ENCODE results near the gene INO80B.
"Not testable (repeated sequence)": the region's sequence is repeated elsewhere in the genome, so short reads cannot be mapped to it uniquely, and the experiment has no call there.

INO80B gene

DNA sequence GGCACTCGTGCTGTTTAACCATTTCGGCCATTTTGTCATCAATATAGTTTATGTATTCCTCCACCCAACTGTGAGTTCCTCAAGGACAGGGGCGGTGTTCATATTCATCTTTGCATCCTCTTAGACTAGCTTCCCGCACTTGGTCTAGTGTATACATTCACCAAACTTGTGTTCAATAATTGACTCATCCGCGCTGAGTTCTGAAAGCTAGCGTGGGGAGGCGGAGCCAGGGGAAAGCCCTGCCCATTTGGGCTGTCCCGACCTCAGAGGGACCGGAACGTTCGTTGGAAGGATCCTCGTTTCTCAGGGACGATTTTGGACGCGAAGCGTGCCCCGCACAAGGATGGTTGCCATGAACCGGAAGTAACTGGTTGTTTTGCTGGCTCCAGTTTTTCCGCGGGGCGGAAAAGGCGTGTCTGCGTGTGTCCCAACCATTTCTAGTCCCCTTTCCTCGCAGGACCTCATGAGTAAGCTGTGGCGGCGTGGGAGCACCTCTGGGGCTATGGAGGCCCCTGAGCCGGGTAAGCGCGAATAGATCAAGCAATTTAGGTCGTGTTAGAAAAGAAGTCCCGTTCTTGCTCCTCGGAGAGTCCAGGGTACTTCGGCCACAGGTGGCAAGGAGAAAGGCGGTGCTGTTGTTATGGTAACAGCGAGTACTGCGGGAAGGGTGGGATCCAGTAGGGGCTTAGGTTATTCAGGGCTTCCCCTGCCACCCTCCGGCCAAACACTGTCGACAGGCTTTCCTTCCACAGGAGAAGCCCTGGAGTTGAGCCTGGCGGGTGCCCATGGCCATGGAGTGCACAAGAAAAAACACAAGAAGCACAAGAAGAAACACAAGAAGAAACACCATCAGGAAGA, at the start of gene INO80B:
Gene INO80B, plus strand, starts transcription at position 434 of the 858 bp plus-strand sequence. Its CDS starts 30 bp downstream, at position 464.
- peak; percentile 95 to 96 for DNase-seq (ENCODE audit: low read depth in 2 of 2)

DNA sequence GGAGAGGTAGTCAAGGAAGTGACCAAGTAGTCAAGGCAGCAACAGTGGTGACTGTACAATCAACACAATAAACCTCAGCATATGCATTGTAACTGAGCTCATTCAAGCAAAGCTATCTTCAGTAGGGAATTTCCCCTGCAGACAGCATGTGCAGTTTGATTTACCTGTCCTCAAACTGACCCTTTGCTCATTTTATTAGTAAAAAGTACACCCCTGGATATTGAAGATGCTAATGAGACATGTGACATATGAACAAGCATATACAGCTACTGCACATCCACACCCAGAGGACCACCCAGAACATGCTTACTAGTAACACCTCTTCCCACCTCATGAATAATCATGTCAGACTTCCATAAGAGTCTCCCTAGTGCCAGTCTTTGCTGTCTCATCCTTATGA, 48.9 kb upstream of the INO80B start:
- DNase-seq (ENCODE audit: low read depth in 2 of 2): no peak

DNA sequence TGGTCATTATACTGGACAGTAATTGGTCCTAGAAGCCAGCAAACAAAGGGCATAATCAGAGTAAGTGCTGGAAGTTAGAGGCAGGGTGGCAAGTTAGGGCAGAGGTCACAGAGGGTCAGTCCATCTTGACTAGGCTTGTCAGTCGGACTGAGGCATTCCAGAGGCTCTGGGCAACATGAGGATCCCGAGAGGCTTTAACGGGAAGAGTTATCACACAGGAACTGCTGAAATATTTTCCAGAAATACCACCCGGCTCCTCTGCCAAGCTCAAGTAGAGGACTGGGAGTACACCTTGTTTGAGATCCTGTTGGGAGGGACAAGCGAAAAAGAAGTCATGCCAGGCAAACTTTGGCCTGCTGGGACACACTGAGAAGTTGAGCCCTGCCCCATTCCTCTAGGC, 47.2 kb upstream of the INO80B start:
- DNase-seq (ENCODE audit: low read depth in 2 of 2): no peak

DNA sequence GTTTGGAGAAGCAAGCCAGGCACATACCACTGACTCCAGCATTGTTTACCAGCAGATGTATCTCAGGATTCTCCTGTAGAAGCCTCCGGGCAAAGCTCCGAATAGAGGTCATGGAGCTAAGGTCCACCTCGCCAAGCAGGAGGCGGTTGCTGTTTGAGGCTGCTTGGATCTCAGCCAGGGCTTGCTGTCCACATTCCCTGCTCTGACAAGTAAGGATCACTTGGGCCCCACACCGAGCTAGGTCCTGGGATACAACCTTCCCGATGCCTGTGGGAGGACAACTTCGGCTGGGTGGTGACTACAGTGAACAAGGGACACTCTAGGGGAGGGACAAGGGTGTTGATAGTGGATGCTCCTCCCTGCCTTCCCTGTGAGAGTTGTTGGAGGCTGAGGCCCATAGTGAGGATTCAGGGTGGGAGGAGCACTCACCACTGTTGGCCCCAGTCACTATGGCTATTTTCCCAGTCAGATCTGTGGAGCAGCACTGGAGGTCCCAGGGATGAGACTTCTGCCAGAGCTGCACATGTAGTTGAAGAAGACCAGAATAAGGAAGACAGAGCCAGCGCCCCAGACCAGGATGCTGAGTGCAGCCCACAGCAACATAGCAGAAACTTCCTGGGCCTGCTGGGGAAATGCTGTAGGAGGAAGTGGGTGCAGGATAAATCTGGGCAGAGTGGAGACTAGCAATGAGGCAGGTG, 41.7 kb upstream of the INO80B start:
- no peak for DNase-seq (ENCODE audit: low read depth in 2 of 2)

DNA sequence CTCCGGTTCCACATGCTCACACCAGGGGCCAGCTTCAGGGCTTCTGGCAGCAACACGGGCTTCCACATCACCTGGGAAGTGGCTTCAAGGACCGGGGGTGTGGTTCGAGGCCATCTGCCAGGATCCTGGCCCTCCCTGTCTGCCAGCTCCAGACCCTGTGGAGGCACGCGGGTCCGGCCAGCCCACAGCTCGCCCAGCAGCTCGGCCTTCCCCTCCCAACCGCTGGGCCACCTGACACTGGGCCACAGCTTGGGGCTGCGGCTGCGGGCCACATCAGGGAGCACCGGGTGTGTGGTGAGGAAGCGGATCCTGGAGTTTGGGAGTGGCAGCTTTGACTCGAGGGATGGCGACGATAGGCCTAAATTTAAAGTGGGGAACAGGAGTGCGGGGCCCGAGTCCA, 40.4 kb upstream of the INO80B start:
- no peak for DNase-seq (ENCODE audit: low read depth in 2 of 2)

DNA sequence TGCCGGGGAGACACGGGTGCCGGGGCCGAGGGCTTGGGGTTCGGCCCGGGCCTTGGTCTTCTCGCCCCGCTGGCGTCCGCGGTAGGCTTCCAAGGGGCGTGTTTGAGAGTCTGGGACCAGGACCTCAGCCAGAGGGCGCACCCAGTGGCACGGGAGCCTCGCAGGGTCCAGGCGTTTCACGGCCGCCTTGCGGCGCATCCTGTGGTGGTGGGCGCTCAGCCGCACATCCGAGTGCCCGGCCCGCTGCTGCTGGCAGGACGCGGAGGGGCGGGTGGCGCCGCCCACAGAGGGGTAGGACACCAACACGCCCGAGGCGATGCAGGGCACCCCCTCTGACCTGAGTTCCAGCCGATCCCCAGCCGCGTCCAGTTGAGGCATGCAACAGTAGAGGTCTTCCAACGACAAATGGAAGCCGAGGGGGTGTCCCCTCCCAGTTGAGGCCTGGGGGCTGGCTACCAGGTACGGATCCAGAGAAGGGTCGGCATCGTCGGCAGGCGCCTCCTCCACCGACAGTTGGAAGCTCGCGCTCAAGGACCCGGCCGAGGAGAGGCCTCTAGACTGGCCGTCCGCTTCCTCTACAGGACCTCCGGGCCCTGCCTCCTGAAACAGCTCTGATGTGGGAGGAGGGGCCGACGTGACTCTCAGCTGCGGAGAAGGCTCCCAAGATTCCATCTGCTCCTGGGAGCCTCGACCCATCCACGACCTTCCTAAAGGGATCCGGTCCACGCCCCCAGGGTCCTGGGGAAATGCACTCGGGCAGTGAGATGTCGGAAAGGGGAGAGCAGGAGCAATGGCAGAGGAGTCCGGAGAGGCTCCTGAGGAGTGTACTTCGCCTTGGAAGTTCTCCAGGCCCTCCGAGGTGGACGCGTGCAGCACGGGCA, 39.8 kb upstream of the INO80B start:
- DNase-seq (ENCODE audit: low read depth in 2 of 2): no peak

DNA sequence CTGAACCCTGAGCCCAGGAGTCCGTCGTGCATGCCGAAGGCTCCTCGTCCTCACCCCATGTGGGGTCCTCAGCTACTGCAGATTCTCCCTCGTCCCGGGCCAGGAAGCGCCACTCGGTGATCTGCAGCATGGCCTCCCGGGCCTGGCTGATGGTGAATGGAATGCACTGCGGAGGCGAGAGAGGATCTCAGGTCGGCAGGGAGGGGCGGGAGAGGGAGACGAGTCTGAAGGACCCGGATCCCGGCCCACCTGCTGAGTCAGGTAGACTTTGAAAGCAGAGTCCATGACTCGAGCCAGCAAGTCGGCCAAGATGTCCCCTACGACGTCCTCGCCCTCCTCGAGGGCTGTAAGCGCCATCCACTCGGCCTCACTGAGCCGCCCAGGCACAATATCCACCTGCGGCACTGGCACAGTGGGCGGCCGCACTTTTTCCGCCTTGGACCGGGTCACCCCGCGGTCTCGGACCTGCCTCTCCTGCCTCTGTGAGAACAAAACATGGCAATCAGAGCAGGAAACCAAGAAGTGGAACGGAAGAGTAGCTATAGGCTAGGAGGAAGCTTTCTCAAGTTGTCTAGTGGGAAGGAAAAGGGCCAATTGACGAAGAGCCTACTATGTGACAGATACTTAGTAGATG, 39.0 kb upstream of the INO80B start:
- DNase-seq (ENCODE audit: low read depth in 2 of 2): no peak

DNA sequence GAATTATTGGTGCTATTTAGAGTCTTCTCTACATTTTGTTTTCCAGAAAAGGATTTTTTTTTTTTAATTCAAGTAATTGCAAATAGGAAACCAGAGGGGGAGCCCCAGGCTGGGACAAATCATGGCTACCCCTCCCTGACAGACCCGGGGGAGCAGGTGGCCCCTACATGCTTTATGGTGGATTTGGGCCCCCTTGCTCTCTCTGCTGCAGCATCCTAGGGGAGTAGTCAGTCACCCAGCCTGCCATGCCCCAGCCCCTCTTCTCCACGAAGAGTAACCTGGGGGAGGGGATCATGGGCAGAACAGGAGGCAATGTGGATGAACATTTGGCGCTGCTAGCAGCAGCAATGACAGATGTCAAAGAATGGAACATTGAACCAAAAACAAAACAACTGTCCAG, 38.1 kb upstream of the INO80B start:
- DNase-seq (ENCODE audit: low read depth in 2 of 2): no peak

DNA sequence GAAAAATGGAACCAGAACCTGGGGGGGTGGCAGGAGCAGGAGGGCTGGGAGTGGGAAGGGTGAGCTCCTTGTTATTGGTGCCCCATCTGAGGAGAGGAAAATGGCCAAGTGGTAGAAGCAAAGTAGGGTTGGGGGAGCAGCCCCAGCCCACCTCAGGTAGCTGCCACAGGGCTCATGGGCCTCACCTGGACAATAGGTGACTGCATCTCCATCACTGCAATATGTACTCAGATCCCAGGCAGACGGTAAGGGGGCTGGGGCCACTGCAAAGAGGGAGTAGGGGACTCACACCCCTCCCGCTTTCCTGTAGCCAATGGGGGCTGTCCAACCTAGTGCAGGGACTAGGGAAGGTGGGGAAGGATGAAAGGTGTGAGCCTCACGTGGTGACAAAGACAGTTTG, 37.7 kb upstream of the INO80B start:
- no peak for DNase-seq (ENCODE audit: low read depth in 2 of 2)

DNA sequence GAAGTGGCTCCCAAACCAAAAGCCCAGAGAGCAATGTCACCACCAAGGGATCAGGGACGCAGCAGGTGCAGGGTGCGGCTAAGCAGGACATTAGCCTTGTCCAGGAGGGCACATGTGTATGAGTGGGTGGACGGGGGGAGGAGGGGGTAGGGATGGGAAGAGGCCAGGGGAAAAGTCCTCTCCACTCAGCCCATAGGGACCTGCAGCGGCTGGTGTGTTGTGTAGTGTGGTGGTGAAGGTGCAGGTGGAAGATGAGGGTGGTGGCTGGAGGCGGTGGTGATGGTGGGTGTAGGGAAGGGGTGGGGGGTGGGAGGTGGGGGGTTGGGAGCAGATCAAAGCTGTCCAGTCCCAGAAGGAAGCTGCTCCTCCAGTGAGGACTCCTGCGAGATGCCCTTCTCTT, 37.1 kb upstream of the INO80B start:
- DNase-seq (ENCODE audit: low read depth in 2 of 2): no peak

DNA sequence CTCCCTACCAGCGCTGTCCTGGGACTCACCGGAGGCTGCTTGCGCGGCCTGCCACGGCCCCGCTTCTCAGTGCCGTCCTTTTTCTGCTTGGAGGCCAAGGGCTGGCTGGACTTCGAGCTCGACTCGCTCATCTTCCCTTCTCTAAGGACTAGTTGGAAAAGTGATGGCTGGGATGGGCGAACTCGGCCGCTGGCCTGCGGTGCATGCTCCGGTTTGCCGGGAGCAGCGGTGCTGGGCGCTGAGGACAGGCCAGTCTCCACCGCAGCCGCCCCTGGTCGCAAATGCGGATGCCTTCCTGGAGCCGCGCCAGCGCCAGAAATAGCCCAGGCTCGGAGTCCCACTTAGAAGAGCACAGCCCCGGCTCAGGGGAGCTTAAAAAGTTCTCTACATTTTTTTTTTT, 36.6 kb upstream of the INO80B start:
- no peak for DNase-seq (ENCODE audit: low read depth in 2 of 2)

DNA sequence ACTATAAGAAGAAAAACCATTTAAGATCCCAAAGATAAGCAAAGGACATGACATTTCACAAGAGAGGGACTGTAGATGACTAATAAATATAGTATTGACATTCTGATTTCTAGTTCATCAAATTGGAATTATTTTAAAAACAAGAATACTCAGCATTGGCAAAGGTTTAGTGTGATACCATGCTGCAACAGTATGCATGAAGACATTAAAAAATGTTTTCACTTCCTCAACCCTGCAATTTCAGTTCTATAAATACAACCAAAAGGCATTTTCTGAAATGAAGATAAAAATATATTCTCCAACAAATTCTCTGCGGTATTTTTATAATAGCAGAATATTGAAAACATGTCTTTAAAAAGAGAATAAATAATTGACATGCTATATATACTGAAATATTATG, 35.5 kb upstream of the INO80B start:
- no peak for DNase-seq (ENCODE audit: low read depth in 2 of 2)

DNA sequence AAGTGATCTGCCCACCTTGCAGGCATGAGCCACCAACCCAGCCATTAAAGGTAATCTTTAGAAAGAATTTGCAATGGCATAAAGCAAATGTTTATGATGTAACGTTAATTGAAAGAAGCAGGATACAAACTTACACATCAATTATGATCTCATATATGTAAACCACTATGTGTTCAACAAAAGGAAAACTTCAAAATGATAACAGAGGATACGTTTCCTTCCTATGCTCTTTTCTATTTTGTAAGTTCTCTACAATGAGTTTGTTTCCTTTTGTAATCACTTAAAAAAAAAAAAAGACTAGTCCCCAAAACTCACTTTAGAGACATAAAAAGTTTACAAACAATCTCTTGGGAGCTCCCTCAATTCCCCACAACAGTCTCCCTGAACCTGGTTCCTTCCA, 34.9 kb upstream of the INO80B start:
- DNase-seq (ENCODE audit: low read depth in 2 of 2): no peak

DNA sequence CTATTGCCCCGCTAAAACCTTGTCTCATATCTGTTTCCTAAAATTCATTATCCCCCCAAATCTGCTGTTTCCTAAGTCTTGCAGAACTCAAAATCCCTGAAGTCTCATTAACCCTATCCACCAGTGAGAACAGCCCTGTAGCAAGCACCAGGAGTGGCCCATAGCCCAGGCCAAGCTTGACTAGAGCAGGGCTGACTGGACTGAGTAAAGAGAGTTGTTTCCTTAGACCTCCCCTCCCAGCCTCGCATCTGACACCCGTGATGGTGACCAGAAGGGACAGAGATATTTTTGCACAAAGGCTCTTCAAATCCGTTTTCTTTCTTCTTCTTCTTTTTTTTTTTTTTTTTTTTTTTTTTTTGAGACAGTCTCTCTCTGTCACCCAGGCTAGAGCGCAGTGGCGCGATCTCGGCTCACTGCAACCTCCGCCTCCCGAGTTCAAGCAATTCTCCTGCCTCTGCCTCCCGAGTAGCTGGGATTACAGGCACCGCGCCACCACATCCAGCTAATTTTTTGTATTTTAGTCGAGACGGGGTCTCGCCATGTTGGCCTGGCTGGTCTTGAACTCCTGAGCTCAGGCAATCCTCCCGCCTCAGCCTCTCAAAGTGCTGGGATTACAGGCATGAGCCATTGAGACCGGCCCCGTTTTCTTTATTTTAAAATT, 34.3 kb upstream of the INO80B start:
- DNase-seq (ENCODE audit: low read depth in 2 of 2): not testable (repeated sequence)

DNA sequence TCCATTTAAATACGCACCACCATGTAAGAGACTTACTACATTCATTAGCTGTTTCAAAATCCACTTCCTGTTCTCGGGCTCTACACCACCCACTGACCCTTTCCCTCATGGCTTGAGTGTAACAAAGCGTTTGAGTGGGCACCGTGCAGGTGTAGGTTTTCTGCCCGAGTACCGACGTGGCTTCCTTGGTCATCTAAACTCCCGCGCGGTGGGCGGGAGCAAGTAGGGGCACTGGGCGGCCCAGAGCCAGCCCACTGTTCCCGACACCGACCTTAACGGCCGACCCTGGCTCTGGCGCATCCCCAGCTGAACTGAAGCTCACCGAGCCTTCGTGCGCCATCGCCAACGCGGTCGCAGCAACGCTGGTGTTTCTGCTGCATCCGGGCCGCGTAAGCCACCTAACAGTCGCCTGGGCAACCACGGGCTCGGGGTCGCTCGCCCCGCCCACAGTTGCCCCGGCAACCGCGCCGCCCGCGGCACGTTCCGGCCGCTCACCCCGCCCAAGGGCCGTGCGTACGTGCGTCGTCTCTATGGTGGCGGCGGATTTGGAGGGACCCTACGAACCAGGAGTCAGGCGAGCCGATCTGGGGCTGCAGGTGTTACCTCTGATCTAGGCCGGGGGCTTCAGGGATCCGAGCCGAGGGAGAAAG, 33.5 kb upstream of the INO80B start, which contains the start of the genes C2orf81 and WDR54:
Gene C2orf81, minus strand, starts transcription at position 399 of the 650 bp plus-strand sequence. Its CDS starts 59 bp downstream, at position 340.
Gene WDR54, plus strand, starts transcription at position 510 of the 650 bp plus-strand sequence. CDS start 424 bp downstream, outside the sequence.
- DNase-seq (ENCODE audit: low read depth in 2 of 2): peak; percentile 86 to 91

DNA sequence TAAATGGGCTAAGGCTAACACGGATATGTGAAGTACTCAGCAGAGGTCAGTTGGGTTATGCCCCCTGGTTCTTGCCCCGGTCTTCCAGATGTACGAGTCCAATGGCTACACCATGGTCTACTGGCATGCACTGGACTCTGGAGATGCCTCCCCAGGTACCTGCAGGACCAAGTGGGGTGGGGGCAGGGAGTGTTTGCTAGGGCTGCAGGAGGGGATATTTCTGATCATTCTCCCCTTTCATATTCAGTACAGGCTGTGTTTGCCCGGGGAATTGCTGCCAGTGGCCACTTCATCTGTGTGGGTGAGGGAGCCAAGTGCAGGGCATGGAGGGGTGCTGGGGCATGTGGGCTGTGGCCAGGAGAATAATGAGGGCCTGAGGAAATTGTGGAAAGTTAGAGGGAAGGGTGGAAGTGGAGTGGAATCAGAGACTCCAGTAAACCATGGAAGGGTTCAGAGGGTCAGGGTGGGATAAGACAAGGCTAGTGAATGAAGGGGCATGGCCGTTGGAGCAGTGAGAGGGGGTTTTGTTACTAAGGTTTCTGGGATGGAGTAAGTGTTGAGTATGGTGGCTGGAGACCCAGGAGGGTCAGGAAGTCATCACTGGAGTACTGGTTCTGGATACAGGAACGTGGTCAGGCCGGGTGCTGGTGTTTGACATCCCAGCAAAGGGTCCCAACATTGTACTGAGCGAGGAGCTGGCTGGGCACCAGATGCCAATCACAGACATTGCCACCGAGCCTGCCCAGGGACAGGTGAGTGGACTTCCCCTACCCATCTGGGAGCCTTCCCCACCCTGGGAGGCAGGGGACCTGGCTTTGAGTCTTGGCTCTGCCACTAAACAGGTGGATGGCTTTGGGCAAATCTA, 31.4 kb upstream of the INO80B start:
- DNase-seq (ENCODE audit: low read depth in 2 of 2): no peak

DNA sequence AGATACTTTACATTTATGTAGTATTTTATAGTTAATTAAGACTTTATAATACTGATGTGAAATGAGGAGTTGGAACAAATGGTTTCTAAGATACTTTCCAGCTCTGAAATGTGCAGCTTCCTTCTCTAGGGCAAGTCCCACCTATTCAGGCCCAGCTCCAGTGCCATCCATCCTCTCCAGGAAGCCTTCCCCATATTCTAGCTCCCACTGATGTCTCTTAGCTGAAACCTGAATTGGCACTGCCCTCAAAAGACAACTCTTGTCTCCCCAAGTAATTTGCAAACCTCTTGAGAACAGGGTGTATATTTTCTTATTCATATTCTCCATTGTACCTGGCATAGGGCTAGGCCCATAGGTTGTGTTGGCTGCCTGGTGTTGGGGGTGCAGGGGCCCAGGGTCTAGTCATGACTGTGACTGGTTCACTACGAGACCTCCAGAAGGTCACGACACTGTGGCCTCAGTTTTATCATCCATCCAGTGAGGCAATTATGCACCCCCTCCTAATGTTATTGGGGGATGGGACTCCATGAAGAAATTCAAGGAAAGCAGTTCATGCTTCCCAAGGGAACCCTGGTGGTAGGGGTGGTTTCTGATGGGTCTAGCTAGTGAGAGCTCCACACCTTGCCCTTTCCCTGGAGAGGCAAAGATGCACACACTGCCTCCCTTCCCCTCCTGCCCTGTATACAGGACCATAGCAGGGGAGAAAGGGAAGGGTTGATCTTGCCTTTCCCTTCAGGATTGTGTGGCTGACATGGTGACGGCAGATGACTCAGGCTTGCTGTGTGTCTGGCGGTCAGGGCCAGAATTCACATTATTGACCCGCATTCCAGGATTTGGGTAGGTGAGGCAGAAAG, 30.5 kb upstream of the INO80B start:
- DNase-seq (ENCODE audit: low read depth in 2 of 2): no peak

DNA sequence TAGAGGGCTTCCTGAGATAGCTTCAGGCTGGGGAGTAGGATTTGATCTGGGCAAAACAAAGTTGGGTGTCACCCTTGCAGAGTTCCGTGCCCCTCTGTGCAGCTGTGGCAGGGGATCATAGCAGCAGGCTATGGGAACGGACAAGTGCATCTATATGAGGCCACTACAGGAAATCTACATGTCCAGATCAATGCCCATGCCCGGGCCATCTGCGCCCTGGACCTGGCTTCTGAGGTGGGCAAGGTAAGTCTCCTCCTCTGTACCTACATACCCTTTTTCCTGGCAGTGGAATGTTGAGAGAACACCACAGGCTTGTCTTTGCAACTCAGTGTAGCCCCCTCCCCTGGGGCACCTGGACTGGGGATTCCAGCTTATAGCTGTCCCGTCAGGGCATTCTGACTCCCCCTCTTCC, 29.9 kb upstream of the INO80B start:
- no peak for DNase-seq (ENCODE audit: low read depth in 2 of 2)

All from stimulated activated CD8-positive, alpha-beta memory T cell treated with anti-CD3 and anti-CD28 coated beads, Interleukin-15, amount 100 ng/mL, for 4 hours (primary cell).